ENCODE measurements around the gene SLC25A1. TPM values are rescaled to one million over a fixed set of nuclear protein-coding genes. Genes with fewer than 3 reads are reported as not detected.

SLC25A1 gene
- total and polyA plus RNA-seq, 2 of the 4 experiments (the other 2 are of a cell fraction), result 41.0 to 56.5 TPM

- no peaks in the 10 kb centered on the region for H3K9me3 ChIP-seq (ENCODE audit: control insufficient read depth, insufficient read depth, low read length)
- no peak overlapping the region for H2BK5ac ChIP-seq (ENCODE audit: low read depth, low read length, poor library complexity, severe bottlenecking)
- intact Hi-C loops (cut with micrococcal nuclease) (no loop called here), dilution Hi-C loops (cut with HindIII; ENCODE audit: low sequenced_read_pairs, unreplicated experiment) (no loop called here), in situ Hi-C loops (cut with MboI; ENCODE audit: low sequenced_read_pairs) (no loop called here)
- H3K14ac ChIP-seq (replicated peaks; ENCODE audit: low read depth, low read length), result no peak overlapping the region
- no peak overlapping the region for H2AK9ac ChIP-seq (replicated peaks; ENCODE audit: low read depth, low read length, poor library complexity)
- POLR2A ChIA-PET (ENCODE audit: unreplicated experiment), result no interaction called here
- TF ChIP-seq ELK1 (IDR thresholded peaks at IDR 0.05; ENCODE audit: borderline replicate concordance, low read depth, low read length) (no peak), MAZ (IDR thresholded peaks at IDR 0.05; ENCODE audit: borderline replicate concordance, low read depth, low read length) (no peak), FOS (IDR thresholded peaks at IDR 0.05; ENCODE audit: low read depth, low read length) (no peak), MAFK (IDR thresholded peaks at IDR 0.05; ENCODE audit: low read depth, low read length) (no peak), SMC3 (IDR thresholded peaks at IDR 0.05; ENCODE audit: low read depth, low read length) (no peak), BHLHE40 (IDR thresholded peaks at IDR 0.05; ENCODE audit: low read depth, low read length) (no peak), NFE2L2 (IDR thresholded peaks at IDR 0.05; ENCODE audit: low read depth, low read length) (no peak), MXI1 (IDR thresholded peaks at IDR 0.05; ENCODE audit: borderline replicate concordance, low read depth, low read length) (no peak), CTCF (conservative IDR thresholded peaks at IDR 0.05; ENCODE audit: low read depth, low read length) (no peak), USF2 (IDR thresholded peaks at IDR 0.05; ENCODE audit: low read depth, low read length) (no peak), CHD1 (IDR thresholded peaks at IDR 0.05; ENCODE audit: low read depth, low read length) (no peak), RFX5 (IDR thresholded peaks at IDR 0.05; ENCODE audit: low read depth, low read length) (no peak)
- no peak overlapping the region for H2BK120ac ChIP-seq (ENCODE audit: low read depth, low read length)
- no peak overlapping the region for H2BK20ac ChIP-seq (ENCODE audit: low read depth, low read length)
- no TSS peak for BruUV-seq (replicated peaks)
- no peak overlapping the region for H2AK5ac ChIP-seq (ENCODE audit: low read depth, low read length)
- no peak overlapping the region for H3K18ac ChIP-seq (ENCODE audit: low read depth, low read length)
- 100% methylated on average over 9 of the region's 10 CpGs; no CpG with 5 or more reads in 1 of the 2 experiments for WGBS, 2 experiments (ENCODE audit: extremely low coverage in 2 of 2, insufficient read length in 1 of 2)
- H3K56ac ChIP-seq (ENCODE audit: extremely low read depth, insufficient read depth, low read length), result no peak overlapping the region
- no peak overlapping the region for H3K27ac ChIP-seq (ENCODE audit: insufficient read depth, low read length)
- ATAC-seq (ENCODE audit: low read depth) (no peak), DNase-seq (no peak)
- H3K4me2 ChIP-seq (ENCODE audit: low read depth, low read length), result no peak overlapping the region
- no peak overlapping the region for H3K4me3 ChIP-seq (ENCODE audit: insufficient read depth, low read depth, low read length)
- no peak overlapping the region for H2BK15ac ChIP-seq (ENCODE audit: low read depth, low read length)
- no peaks in the 10 kb centered on the region for H3K9me1 ChIP-seq (ENCODE audit: insufficient read depth, low read length)
- H2AFZ ChIP-seq (replicated peaks; ENCODE audit: low read length, poor library complexity), result no peak overlapping the region
- H3K36me3 ChIP-seq (ENCODE audit: control insufficient read depth, insufficient read depth, low read length), result peaks cover 82% of the 10 kb centered on the region
- H4K91ac ChIP-seq (ENCODE audit: insufficient read depth, low read depth, low read length), result no peak overlapping the region
- H3K27me3 ChIP-seq (ENCODE audit: control insufficient read depth, insufficient read depth, low read length), result no peaks in the 10 kb centered on the region
- H4K5ac ChIP-seq (ENCODE audit: low read depth, low read length), result no peak overlapping the region
- CTCF ChIA-PET, result no interaction called here
- no peak overlapping the region for H4K8ac ChIP-seq (ENCODE audit: low read depth in 2 of 2, low read length in 2 of 2)
- no peaks in the 10 kb centered on the region; the same call in 1 of the 2 replicates for H4K20me1 ChIP-seq (ENCODE audit: insufficient read depth, low read length)
- H3K79me1 ChIP-seq (ENCODE audit: low read depth in 1 of 2, low read length in 2 of 2), result peaks cover 0 to 4% of the 10 kb centered on the region in 2 experiments; a peak in 2 of 4 replicates
- H3K4me1 ChIP-seq (ENCODE audit: control insufficient read depth, insufficient read depth, low read length), result no peaks in the 10 kb centered on the region
- no peak overlapping the region for H3K23ac ChIP-seq (ENCODE audit: low read depth, low read length)
- no peak overlapping the region for H3K9ac ChIP-seq (ENCODE audit: low read depth, low read length)
- no peak overlapping the region for H3K4ac ChIP-seq (ENCODE audit: low read depth, low read length)
Measured at GRCh38 chr22:19136915-19137314, 41.6 kb downstream of the SLC25A1 start.
